ENCODE measurements around the gene OR3A3.
"Not testable (repeated sequence)": the region's sequence is repeated elsewhere in the genome, so short reads cannot be mapped to it uniquely, and the experiment has no call there.

Gene OR3A3

GRCh38 chr17:3411070-3411469 lies at the start of gene OR3A3:
TSS of gene OR3A3 (plus strand) at chr17:3411370.
- DNase-seq (ENCODE audit: low read depth, low spot score): no peak

- DNase-seq (ENCODE audit: low read depth, low spot score): not testable (repeated sequence)
Measured at GRCh38 chr17:3371167-3371566, 40.0 kb upstream of the OR3A3 start.

- DNase-seq (ENCODE audit: low read depth, low spot score): no peak
Measured at GRCh38 chr17:3378321-3378720, 32.8 kb upstream of the OR3A3 start.

DNA sequence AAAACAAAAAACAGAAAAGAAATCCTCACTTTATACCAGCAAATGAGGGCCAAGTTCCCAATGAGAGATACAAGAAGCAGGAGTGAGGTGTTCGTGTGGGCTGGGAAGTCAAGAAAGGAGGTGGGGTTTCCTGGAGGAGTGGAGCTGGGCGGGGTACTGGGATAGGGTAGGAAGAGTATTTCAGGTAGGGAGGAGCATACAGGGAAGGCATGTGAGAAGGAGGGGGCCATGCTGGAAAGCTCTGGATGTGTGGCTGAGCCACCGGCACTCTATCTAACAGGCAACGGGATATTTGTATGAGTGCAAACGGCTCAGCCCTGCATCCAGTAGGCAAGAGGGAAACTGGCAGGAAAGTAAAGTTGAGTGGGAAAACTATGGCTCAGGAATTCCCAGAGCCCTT lies 29.2 kb upstream of the OR3A3 start:
- no peak for DNase-seq (ENCODE audit: low read depth, low spot score)

GRCh38 chr17:3385869-3386816 lies 25.0 kb upstream of the OR3A3 start, which contains the start of gene OR3A2:
TSS of gene OR3A2 (minus strand) at chr17:3386308.
- no peak for DNase-seq (ENCODE audit: low read depth, low spot score)

- no peak for DNase-seq (ENCODE audit: low read depth, low spot score)
Measured at GRCh38 chr17:3389791-3390190, 21.4 kb upstream of the OR3A3 start.

DNA sequence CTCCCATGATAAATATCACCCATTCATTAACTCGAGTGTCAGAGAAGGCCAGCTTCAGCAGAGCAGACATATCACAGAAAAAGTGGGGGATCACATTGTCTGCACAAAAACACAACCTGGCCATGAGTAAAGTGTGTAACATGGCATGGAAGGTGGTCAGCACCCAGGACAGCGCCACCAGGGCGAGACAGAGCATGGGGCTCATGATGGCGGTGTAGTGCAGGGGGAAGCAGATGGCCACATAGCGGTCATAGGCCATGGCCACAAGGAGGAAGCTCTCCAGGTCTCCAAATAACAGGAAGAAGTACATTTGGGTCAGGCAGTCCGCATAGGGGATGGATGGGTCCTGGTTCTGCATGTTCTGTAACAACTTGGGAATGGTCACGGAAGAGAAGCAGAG lies 13.4 kb upstream of the OR3A3 start:
- DNase-seq (ENCODE audit: low read depth, low spot score): not testable (repeated sequence)

DNA sequence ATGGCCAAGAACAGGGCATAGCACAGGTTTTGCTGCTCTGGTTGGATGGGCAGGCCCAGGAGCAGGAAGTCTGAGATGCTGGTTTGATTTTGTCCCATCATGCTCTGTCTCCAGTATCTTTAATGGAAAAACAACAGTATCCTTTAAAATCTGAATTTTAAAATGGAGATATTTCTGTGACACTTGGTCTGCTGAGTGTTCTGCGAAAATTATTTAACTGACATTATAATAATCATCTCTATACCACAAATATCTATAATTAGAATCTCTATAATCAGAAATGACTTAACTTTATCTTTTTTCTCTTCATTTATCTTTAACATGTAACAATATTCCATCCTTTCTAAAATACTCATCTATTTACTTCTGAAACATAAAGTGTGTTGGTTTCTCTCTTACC lies 12.9 kb upstream of the OR3A3 start, which contains the start of gene OR1E1:
TSS of gene OR1E1 (minus strand) at position 101 of the 400 bp plus-strand sequence. CDS start at position 101, 0 bp downstream.
- DNase-seq (ENCODE audit: low read depth, low spot score): no peak

DNA sequence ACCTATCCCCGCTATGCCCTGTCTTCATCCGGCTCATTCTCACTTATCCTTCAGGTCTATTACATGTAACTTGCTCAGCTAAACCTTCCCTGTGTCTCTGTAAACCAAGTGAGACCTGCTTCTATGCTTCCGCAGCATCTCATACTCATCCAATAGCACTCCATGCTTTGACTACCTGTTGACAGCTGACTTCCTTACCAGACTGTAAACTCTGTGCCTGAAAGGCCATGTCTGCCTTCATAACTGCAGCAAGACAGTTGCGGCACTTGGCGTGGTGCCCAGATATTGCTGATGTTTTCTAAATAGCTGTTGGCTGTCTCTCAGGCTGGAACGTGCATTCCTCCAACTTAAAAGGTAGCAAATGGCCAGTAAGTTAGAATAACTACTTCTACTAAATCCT lies 11.1 kb upstream of the OR3A3 start:
- DNase-seq (ENCODE audit: low read depth, low spot score): no peak

DNA sequence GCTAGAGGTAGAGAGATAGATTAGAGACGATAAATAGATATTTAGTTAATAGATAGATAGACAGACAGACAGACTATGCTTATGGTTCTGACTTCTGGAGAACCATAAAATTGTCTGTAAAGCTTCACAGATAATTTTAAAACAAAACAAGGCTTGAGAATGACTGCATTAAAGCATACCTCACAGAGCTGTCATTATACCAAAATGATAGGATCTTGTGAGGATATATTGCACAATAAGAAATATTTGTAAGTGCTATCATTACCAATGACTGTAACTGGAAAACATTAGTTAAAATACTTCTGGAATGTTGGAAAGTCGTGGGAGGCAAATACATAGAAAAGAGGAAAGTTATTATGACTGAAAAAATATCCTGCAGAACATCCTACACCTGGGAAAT lies 9.4 kb upstream of the OR3A3 start:
- DNase-seq (ENCODE audit: low read depth, low spot score): no peak

DNA sequence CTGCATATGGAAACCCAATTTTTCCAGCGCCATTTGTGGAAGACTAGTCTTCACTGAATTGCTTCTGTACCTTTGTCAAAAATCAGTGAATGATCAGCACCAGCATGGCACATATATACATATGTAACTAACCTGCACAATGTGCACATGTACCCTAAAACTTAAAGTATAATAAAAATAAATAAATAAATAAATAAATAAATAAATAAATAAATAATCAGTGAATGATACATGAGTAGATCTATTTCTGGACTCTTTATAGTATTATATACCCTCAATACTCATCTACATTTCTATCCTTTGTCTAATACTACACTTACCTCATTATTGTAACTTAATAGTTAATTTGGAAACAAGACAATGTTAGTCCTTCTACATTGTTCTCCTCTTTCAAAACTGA lies 7.3 kb upstream of the OR3A3 start:
- not testable (repeated sequence) for DNase-seq (ENCODE audit: low read depth, low spot score)

DNA sequence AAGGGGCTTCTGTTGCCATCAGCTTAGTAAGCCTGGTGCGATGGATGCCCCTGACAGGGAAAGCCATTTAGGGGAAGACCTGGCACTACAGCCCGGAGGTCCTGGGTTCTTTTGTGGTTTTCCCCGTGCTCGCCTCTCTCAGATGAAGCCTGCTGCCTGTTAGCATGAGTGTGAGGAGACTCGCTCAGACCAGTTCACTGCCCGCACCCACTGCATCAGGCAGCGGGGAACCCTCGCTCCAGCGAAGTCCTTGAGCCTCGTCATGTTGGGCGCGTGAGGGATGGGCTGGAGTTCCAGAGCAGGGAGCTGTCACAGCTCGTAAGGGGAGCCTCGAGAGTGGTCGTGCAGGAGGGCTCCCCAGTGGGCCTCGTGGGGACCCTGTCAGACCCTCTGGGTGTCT lies 1.0 kb downstream of the OR3A3 start:
- DNase-seq (ENCODE audit: low read depth, low spot score): not testable (repeated sequence)

DNA sequence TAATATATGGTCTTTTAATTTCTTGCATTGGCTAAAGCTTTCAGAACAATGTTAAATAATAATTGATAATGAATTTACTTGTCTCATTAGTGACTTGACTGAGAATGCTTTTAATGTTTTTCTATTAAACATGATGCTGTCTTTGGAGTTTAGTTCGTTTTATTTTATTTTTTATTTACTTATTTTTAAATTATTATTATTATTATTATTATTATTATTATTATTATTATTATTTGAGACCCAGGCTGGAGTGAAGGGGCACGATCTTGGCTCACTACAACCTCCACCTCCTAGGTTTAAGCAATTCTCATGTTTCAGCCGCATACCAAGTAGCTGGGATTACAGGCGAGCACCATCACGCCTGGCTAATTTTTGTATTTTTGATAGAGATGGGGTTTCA lies 4.4 kb downstream of the OR3A3 start:
- DNase-seq (ENCODE audit: low read depth, low spot score): no peak

- DNase-seq (ENCODE audit: low read depth, low spot score): no peak
Measured at GRCh38 chr17:3418222-3418621, 7.1 kb downstream of the OR3A3 start.

GRCh38 chr17:3433215-3433614 lies 22.0 kb downstream of the OR3A3 start:
- DNase-seq (ENCODE audit: low read depth, low spot score): peak; percentile 2

DNA sequence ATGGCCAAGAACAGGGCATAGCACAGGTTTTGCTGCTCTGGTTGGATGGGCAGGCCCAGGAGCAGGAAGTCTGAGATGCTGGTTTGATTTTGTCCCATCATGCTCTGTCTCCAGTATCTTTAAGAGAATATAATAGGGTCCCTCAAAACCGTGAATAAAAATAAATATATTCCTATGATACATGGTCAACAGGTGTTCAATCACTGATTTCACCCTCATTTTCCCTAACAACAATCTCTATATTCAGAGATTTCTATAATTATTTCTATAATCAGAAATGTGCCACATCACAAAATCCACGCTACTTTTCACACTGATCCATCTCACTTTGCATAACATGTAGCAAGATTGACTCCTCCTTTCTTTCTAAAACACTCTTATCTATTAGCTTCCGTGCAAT lies 22.6 kb downstream of the OR3A3 start, which contains the start of gene OR1E2:
TSS of gene OR1E2 (minus strand) at position 101 of the 400 bp plus-strand sequence. CDS start at position 101, 0 bp downstream.
- DNase-seq (ENCODE audit: low read depth, low spot score): no peak

GRCh38 chr17:3438368-3438767 lies 27.2 kb downstream of the OR3A3 start:
- DNase-seq (ENCODE audit: low read depth, low spot score): no peak

DNA sequence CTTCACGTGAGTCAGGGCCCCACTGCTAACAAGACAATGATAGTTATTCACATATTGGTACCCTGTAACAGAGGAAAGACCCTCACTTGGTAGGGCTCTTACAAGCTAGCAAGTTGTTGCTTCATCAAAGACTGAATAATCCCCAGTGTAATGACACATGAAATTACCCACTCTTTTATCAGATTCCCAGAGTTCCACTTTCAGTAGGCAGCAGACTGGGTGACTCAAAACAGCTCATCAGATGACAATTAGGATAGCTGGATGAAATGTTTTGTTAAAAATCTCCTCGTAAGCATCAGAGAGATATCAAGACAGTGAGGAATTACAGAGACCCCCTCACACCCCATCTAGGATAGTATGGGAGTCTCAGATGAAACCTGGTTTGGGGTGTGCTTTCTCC lies 29.3 kb downstream of the OR3A3 start:
- no peak for DNase-seq (ENCODE audit: low read depth, low spot score)

DNA sequence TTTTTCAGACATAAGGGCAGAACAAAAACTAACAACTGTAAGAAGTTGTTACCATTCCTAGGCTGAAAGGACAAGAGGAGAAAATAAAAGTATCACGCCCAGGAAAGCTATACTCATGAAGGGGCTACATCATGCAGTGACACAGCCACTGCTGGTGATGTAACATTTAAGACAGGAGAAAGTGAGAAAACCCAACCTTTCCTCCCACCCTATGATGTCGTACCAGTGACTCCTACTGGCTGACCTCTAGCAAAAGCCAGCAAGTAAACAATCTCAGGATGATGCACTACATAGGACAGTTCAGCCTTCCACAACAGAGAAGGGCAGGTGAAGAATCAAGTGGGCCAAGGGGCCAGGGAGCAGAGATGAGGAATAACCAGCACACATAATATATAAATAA lies 36.5 kb downstream of the OR3A3 start:
- peak; percentile 38 for DNase-seq (ENCODE audit: low read depth, low spot score)

DNA sequence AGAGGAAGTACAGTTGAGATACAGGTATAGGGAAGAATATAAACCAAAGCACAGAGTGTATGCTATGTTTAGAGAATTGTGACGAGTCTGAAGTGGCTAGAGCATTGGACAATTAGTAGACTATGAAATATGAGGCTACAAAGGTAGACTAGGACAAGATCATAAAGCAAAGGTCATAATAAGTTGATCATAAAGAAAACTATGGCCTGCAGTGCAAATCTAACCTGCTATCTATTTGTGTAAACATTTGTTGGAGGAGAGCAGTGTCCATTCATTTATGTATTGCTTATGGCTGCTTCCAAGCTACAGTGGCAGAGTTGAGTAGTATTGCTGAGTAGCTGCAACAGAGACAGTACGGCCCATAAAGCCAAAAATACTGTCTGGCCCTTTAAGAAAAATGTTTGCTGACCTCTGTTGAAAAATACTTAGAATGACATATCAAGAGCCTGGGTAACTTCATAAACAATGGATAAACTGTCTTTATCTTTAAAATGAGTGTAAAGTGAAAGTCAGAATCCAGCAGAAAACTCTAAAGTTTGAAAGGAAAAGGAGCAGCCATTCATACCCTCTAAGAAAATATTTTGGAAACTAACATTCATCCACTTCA lies 37.0 kb downstream of the OR3A3 start:
- DNase-seq (ENCODE audit: low read depth, low spot score): no peak

DNA sequence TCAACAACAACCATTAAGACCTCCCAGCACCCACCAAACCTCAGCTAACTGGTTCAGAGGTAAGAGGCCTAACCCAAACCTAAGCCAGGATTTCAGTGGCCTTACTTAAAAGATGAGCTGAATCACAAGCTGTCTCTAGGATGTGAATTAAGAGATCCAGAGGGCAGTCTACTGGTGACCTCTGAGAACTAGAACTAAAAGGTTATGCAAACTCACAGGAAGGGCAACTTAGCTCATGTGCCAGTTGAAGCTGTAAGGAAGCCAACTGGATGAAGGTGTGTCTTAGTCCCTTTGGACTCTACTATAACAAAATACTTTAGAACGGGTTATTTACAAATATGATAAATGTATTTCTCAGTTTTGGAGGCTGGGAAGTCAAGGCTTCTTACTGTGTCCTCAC lies 55.2 kb downstream of the OR3A3 start:
- DNase-seq (ENCODE audit: low read depth, low spot score): not testable (repeated sequence)

DNA sequence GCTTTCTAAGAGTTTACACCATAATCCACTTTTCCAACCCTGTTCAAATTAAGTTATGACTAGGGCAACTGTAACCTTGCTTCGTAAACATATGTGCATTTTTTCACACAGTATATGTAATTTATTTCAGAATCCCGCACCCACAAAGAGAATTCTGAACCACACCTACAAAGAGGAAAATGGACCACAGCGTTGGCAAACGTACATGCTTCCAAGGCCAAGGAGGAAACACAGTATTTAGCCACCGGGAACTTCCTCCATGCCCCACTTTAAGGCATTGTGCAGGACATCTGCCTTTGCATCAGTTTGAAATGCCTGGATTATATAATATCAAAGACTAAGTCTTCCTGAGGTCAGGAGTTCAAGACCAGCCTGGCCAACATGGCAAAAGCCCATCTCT lies 58.4 kb downstream of the OR3A3 start:
- no peak for DNase-seq (ENCODE audit: low read depth, low spot score)

DNA sequence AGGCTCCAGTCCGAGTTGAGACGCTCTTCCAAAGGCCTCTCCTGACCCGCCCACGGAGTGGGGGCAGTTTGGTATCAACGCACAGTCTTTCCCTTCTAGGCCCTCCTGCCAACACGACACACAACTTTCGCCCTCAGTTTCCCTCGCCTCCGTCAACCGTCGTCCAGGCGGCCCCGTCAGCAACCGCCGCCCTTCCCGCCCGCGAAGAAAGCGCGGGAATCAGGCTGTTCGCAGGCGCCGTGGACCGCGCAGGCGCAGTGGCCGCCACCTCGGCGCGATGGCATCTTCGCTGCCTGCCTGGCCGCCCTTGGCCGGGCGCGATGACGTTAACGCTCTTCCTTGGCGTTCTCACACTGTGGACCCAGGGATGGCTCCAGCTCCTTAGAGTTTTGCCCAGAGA lies 60.4 kb downstream of the OR3A3 start, which contains the start of gene SPATA22:
TSS of gene SPATA22 (minus strand) at position 221 of the 400 bp plus-strand sequence. CDS start 2,494 bp downstream, outside the sequence.
- DNase-seq (ENCODE audit: low read depth, low spot score): no peak

All from iPS DF 19.7 (cell line).